Measurements from ENCODE around the gene TMEM144. TPM values are rescaled to one million over a fixed set of nuclear protein-coding genes. Genes with fewer than 3 reads are reported as not detected.

Gene TMEM144
- total RNA-seq, 1 donor from 2014 or later = 4.0 TPM

GRCh38 chr4:158297866-158298265 lies 87.6 kb downstream of the TMEM144 start:
- no peaks in the 10 kb centered on the region for H3K36me3 ChIP-seq
- no peaks in the 10 kb centered on the region for H3K4me1 ChIP-seq
- H3K4me3 ChIP-seq = no peak overlapping the region
- DNase-seq (ENCODE audit: low spot score in 2 of 2) = no peak
- TF ChIP-seq CTCF (IDR thresholded peaks at IDR 0.05) = no peak
- intact Hi-C loops (cut with DNase I) = no loop called here
- H3K27me3 ChIP-seq = no peaks in the 10 kb centered on the region
- H3K27ac ChIP-seq = no peak overlapping the region
- no peaks in the 10 kb centered on the region for H3K9me3 ChIP-seq

- H3K36me3 ChIP-seq = no peaks in the 10 kb centered on the region
- TF ChIP-seq CTCF (IDR thresholded peaks at IDR 0.05) = no peak
- DNase-seq (ENCODE audit: low spot score in 2 of 2) = no peak
- no peak overlapping the region for H3K4me3 ChIP-seq
- no peak overlapping the region for H3K27ac ChIP-seq
- intact Hi-C loops (cut with DNase I) = no loop called here
- no peaks in the 10 kb centered on the region for H3K4me1 ChIP-seq
- no peaks in the 10 kb centered on the region for H3K9me3 ChIP-seq
- no peaks in the 10 kb centered on the region for H3K27me3 ChIP-seq
These were observed 89.2 kb downstream of the TMEM144 start for GRCh38 chr4:158299459-158300007.

- no peak for DNase-seq (ENCODE audit: low spot score in 2 of 2)
- no peak for TF ChIP-seq CTCF (IDR thresholded peaks at IDR 0.05)
- Histone ChIP-seq H3K36me3 (no peaks in the 10 kb centered on the region), H3K9me3 (no peaks in the 10 kb centered on the region), H3K27me3 (no peaks in the 10 kb centered on the region), H3K4me1 (no peaks in the 10 kb centered on the region), H3K4me3 (no peak overlapping the region), H3K27ac (no peak overlapping the region)
- intact Hi-C loops (cut with DNase I) = no loop called here
These were observed 89.7 kb downstream of the TMEM144 start for GRCh38 chr4:158300012-158300411.

- no peak for DNase-seq (ENCODE audit: low spot score in 2 of 2)
- TF ChIP-seq CTCF (IDR thresholded peaks at IDR 0.05) = no peak
- no peaks in the 10 kb centered on the region for H3K4me1 ChIP-seq
- H3K36me3 ChIP-seq = no peaks in the 10 kb centered on the region
- H3K27me3 ChIP-seq = no peaks in the 10 kb centered on the region
- H3K9me3 ChIP-seq = no peaks in the 10 kb centered on the region
- H3K4me3 ChIP-seq = no peak overlapping the region
- H3K27ac ChIP-seq = no peak overlapping the region
- intact Hi-C loops (cut with DNase I) = no loop called here
These were observed 92.0 kb downstream of the TMEM144 start for GRCh38 chr4:158302076-158302866.

GRCh38 chr4:158304694-158305093 lies 94.4 kb downstream of the TMEM144 start:
- no peak overlapping the region for H3K27ac ChIP-seq
- H3K9me3 ChIP-seq = no peaks in the 10 kb centered on the region
- DNase-seq (ENCODE audit: low spot score in 2 of 2) = no peak
- intact Hi-C loops (cut with DNase I) = no loop called here
- TF ChIP-seq CTCF (IDR thresholded peaks at IDR 0.05) = no peak
- no peak overlapping the region for H3K4me3 ChIP-seq
- no peaks in the 10 kb centered on the region for H3K27me3 ChIP-seq
- H3K36me3 ChIP-seq = no peaks in the 10 kb centered on the region
- no peaks in the 10 kb centered on the region for H3K4me1 ChIP-seq

Other genes with a start within 250 kb of the TMEM144 start
- gene GASK1B, start 37.5 kb upstream of the TMEM144 start, total RNA-seq = 69.7 TPM

All from ascending aorta (tissue), 2 donors.